ENCODE results near the gene DOK5.

Gene DOK5

GRCh38 chr20:54626126-54626525, 150.7 kb downstream of the DOK5 start:
- no peak for TF ChIP-seq FOXM1 (IDR thresholded peaks at IDR 0.05; ENCODE audit: borderline replicate concordance, low read depth)
- no peak for TF ChIP-seq EP300 (IDR thresholded peaks at IDR 0.05; ENCODE audit: borderline replicate concordance)
- TF ChIP-seq CREB1 (IDR thresholded peaks at IDR 0.05; ENCODE audit: low read depth) = no peak
- TF ChIP-seq, protein P1, sequence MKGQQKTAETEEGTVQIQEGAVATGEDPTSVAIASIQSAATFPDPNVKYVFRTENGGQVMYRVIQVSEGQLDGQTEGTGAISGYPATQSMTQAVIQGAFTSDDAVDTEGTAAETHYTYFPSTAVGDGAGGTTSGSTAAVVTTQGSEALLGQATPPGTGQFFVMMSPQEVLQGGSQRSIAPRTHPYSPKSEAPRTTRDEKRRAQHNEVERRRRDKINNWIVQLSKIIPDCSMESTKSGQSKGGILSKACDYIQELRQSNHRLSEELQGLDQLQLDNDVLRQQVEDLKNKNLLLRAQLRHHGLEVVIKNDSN (IDR thresholded peaks at IDR 0.05) = no peak
- TF ChIP-seq, protein P2, sequence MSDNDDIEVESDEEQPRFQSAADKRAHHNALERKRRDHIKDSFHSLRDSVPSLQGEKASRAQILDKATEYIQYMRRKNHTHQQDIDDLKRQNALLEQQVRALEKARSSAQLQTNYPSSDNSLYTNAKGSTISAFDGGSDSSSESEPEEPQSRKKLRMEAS (IDR thresholded peaks at IDR 0.05) = no peak
- no peak for TF ChIP-seq TAF1 (IDR thresholded peaks at IDR 0.05; ENCODE audit: low read depth)
- TF ChIP-seq, protein P3, sequence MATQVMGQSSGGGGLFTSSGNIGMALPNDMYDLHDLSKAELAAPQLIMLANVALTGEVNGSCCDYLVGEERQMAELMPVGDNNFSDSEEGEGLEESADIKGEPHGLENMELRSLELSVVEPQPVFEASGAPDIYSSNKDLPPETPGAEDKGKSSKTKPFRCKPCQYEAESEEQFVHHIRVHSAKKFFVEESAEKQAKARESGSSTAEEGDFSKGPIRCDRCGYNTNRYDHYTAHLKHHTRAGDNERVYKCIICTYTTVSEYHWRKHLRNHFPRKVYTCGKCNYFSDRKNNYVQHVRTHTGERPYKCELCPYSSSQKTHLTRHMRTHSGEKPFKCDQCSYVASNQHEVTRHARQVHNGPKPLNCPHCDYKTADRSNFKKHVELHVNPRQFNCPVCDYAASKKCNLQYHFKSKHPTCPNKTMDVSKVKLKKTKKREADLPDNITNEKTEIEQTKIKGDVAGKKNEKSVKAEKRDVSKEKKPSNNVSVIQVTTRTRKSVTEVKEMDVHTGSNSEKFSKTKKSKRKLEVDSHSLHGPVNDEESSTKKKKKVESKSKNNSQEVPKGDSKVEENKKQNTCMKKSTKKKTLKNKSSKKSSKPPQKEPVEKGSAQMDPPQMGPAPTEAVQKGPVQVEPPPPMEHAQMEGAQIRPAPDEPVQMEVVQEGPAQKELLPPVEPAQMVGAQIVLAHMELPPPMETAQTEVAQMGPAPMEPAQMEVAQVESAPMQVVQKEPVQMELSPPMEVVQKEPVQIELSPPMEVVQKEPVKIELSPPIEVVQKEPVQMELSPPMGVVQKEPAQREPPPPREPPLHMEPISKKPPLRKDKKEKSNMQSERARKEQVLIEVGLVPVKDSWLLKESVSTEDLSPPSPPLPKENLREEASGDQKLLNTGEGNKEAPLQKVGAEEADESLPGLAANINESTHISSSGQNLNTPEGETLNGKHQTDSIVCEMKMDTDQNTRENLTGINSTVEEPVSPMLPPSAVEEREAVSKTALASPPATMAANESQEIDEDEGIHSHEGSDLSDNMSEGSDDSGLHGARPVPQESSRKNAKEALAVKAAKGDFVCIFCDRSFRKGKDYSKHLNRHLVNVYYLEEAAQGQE (IDR thresholded peaks at IDR 0.05; ENCODE audit: low read depth) = no peak
- TF ChIP-seq ZBTB7A (IDR thresholded peaks at IDR 0.05; ENCODE audit: low read depth) = no peak
- no peak for TF ChIP-seq EGR1 (IDR thresholded peaks at IDR 0.05)

- TF ChIP-seq NFIC (IDR thresholded peaks at IDR 0.05) = no peak
- TF ChIP-seq YY1 (IDR thresholded peaks at IDR 0.05; ENCODE audit: low read depth) = no peak
- no peak for TF ChIP-seq RAD21 (IDR thresholded peaks at IDR 0.05; ENCODE audit: low read depth)
- TF ChIP-seq TCF12 (IDR thresholded peaks at IDR 0.05; ENCODE audit: low read depth) = no peak
- TF ChIP-seq CREB1 (IDR thresholded peaks at IDR 0.05; ENCODE audit: low read depth) = no peak
- TF ChIP-seq TAF1 (IDR thresholded peaks at IDR 0.05; ENCODE audit: low read depth) = no peak
- TF ChIP-seq ZBTB7A (IDR thresholded peaks at IDR 0.05; ENCODE audit: low read depth) = no peak
- TF ChIP-seq, protein P1 (IDR thresholded peaks at IDR 0.05) = no peak
- TF ChIP-seq, protein P3 (IDR thresholded peaks at IDR 0.05; ENCODE audit: low read depth) = no peak
- TF ChIP-seq CEBPB (IDR thresholded peaks at IDR 0.05) = no peak
- TF ChIP-seq TEAD4 (IDR thresholded peaks at IDR 0.05) = no peak
Measured at GRCh38 chr20:54629632-54630031, 154.2 kb downstream of the DOK5 start.

DNA sequence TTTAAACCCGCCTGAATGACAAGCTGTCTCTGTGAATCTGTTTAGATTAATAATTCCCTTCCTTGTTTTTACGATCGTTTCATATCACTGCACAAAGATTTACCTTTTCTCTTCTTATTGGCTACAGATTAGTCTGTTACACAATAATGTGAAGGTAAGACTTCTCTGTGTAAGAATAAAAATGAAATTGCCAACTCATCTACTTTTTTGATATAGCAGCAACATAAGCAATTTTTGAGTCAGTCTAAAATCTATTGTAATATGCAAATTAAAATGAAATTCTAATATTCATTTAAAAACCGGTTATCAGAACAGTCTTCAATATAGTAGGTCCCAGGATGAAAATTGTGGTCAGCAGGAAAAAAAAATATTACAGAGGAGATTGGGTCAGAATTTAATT, 155.2 kb downstream of the DOK5 start:
- TF ChIP-seq TEAD4 (IDR thresholded peaks at IDR 0.05) (no peak), NFIC (IDR thresholded peaks at IDR 0.05) (no peak), EGR1 (IDR thresholded peaks at IDR 0.05) (no peak), EP300 (IDR thresholded peaks at IDR 0.05; ENCODE audit: borderline replicate concordance) (no peak), YY1 (IDR thresholded peaks at IDR 0.05; ENCODE audit: low read depth) (no peak), CREB1 (IDR thresholded peaks at IDR 0.05; ENCODE audit: low read depth) (no peak)
- TF ChIP-seq, protein P1 (IDR thresholded peaks at IDR 0.05) = no peak
- TF ChIP-seq, protein P3 (IDR thresholded peaks at IDR 0.05; ENCODE audit: low read depth) = no peak

- TF ChIP-seq, protein P2 (IDR thresholded peaks at IDR 0.05) = no peak
- TF ChIP-seq TEAD4 (IDR thresholded peaks at IDR 0.05) (no peak), CEBPB (IDR thresholded peaks at IDR 0.05) (no peak), FOXM1 (IDR thresholded peaks at IDR 0.05; ENCODE audit: borderline replicate concordance, low read depth) (no peak), CREB1 (IDR thresholded peaks at IDR 0.05; ENCODE audit: low read depth) (no peak), YY1 (IDR thresholded peaks at IDR 0.05; ENCODE audit: low read depth) (no peak), EGR1 (IDR thresholded peaks at IDR 0.05) (no peak)
- TF ChIP-seq, protein P3 (IDR thresholded peaks at IDR 0.05; ENCODE audit: low read depth) = no peak
Measured at GRCh38 chr20:54631059-54631458, 155.7 kb downstream of the DOK5 start.
